ENCODE data around the gene AFF3. TPM values are rescaled to one million over a fixed set of nuclear protein-coding genes. Genes with fewer than 3 reads are reported as not detected.
A peak's percentile ranks its signal among the peaks of the same experiment; 100 is the strongest.

AFF3 gene
- total RNA-seq, 6 experiments from 2014 or later, result 1.3 to 7.3 (median 6.4) TPM

- 13% methylated on average over 3 of the region's 3 CpGs for WGBS (ENCODE audit: insufficient coverage, low coverage, low lambda C conversion rate, missing lambda C conversion rate)
- Histone ChIP-seq H3K27ac (no peak overlapping the region), H3K4me1 (peaks cover 0 to 53% (median 12%) of the 10 kb centered on the region in 4 donors), H3K9me3 (no peaks in the 10 kb centered on the region), H3K4me3 (no peak overlapping the region), H3K36me3 (no peaks in the 10 kb centered on the region), H3K27me3 (no peaks in the 10 kb centered on the region)
- TF ChIP-seq POLR2A (IDR thresholded peaks at IDR 0.05), result no peak
- no peak for TF ChIP-seq CTCF (IDR thresholded peaks at IDR 0.05)
- ATAC-seq, result peak in 3 of 4 donors; percentile 35 to 51 (median 48)
- DNase-seq, result no peak
- intact Hi-C loops (cut with DNase I), result no loop called here
Observed at GRCh38 chr2:100066246-100066645, 76.1 kb downstream of the AFF3 start.

- TF ChIP-seq POLR2A (IDR thresholded peaks at IDR 0.05) (no peak), CTCF (IDR thresholded peaks at IDR 0.05) (no peak)
- H3K36me3 ChIP-seq, result no peaks in the 10 kb centered on the region
- no peak overlapping the region for H3K27ac ChIP-seq
- peaks cover 0 to 41% (median 11%) of the 10 kb centered on the region in 4 donors for H3K4me1 ChIP-seq
- intact Hi-C loops (cut with DNase I), result no loop called here
- no peak overlapping the region for H3K4me3 ChIP-seq
- DNase-seq (no peak), ATAC-seq (no peak)
- no peaks in the 10 kb centered on the region for H3K27me3 ChIP-seq
- WGBS (ENCODE audit: insufficient coverage, low coverage, low lambda C conversion rate, missing lambda C conversion rate), result 75% methylated on average over 9 of the region's 9 CpGs
- no peaks in the 10 kb centered on the region for H3K9me3 ChIP-seq
Observed at GRCh38 chr2:100064592-100065428, 77.6 kb downstream of the AFF3 start.

- WGBS (ENCODE audit: insufficient coverage, low coverage, low lambda C conversion rate, missing lambda C conversion rate), result 95% methylated on average over 2 of the region's 2 CpGs
Observed at GRCh38 chr2:100064165-100064564, 78.2 kb downstream of the AFF3 start.

GRCh38 chr2:100063459-100063953, 78.9 kb downstream of the AFF3 start:
- Histone ChIP-seq H3K27ac (no peak overlapping the region), H3K9me3 (no peaks in the 10 kb centered on the region), H3K4me1 (peaks cover 0 to 30% (median 6%) of the 10 kb centered on the region in 4 donors), H3K4me3 (no peak overlapping the region), H3K27me3 (no peaks in the 10 kb centered on the region), H3K36me3 (no peaks in the 10 kb centered on the region)
- DNase-seq (no peak), ATAC-seq (no peak)
- intact Hi-C loops (cut with DNase I), result no loop called here
- 100% methylated on average over 5 of the region's 5 CpGs for WGBS (ENCODE audit: insufficient coverage, low coverage, low lambda C conversion rate, missing lambda C conversion rate)
- TF ChIP-seq POLR2A (IDR thresholded peaks at IDR 0.05) (no peak), CTCF (IDR thresholded peaks at IDR 0.05) (no peak)

More at GRCh38 chr2:100064165-100064564, 78.2 kb downstream of the AFF3 start:
- Histone ChIP-seq H3K4me1 (peaks cover 0 to 36% (median 8%) of the 10 kb centered on the region in 4 donors), H3K4me3 (no peak overlapping the region), H3K27ac (no peak overlapping the region), H3K36me3 (no peaks in the 10 kb centered on the region), H3K9me3 (no peaks in the 10 kb centered on the region), H3K27me3 (no peaks in the 10 kb centered on the region)
- TF ChIP-seq CTCF (IDR thresholded peaks at IDR 0.05) (no peak), POLR2A (IDR thresholded peaks at IDR 0.05) (no peak)
- no peak for ATAC-seq
- intact Hi-C loops (cut with DNase I), result no loop called here
- DNase-seq, result no peak

Measured in right lobe of liver (tissue), 6 donors.